ENCODE results near the gene MCM9.

The MCM9 gene

DNA sequence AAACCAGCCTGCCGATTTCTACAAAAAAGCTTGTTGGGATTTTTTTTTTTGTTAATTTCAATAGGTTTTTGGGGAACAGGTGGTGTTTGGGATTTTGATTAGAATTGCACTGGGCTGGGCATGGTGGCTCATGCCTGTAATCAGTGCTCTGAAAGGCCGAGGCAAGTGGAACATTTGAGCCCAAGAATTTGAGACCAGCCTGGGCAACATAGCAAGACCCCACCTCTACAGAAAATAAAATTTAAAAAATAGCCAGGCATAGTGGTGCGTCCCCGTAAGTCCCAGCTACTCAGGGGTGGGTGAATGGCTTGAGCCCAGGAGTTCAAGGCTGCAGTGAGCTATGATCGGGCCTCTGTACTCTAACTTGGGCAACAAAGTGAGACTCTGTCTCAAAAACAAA is 81.6 kb downstream of the MCM9 start:
- H3K9me2 ChIP-seq (ENCODE audit: low read depth, low read length) = no peaks in the 10 kb centered on the region
- TF ChIP-seq EZH2 (IDR thresholded peaks at IDR 0.05; ENCODE audit: borderline replicate concordance, low read length) = no peak
- TF ChIP-seq, protein P1, sequence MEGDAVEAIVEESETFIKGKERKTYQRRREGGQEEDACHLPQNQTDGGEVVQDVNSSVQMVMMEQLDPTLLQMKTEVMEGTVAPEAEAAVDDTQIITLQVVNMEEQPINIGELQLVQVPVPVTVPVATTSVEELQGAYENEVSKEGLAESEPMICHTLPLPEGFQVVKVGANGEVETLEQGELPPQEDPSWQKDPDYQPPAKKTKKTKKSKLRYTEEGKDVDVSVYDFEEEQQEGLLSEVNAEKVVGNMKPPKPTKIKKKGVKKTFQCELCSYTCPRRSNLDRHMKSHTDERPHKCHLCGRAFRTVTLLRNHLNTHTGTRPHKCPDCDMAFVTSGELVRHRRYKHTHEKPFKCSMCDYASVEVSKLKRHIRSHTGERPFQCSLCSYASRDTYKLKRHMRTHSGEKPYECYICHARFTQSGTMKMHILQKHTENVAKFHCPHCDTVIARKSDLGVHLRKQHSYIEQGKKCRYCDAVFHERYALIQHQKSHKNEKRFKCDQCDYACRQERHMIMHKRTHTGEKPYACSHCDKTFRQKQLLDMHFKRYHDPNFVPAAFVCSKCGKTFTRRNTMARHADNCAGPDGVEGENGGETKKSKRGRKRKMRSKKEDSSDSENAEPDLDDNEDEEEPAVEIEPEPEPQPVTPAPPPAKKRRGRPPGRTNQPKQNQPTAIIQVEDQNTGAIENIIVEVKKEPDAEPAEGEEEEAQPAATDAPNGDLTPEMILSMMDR (IDR thresholded peaks at IDR 0.05; ENCODE audit: low read length) = no peak
- no peaks in the 10 kb centered on the region for H3K4me1 ChIP-seq (ENCODE audit: insufficient read depth, low read length, severe bottlenecking)
- 0 out of 2 replicates have a peak, but pooled peaks cover 7% of the 10 kb centered on the region for H3K79me2 ChIP-seq (ENCODE audit: insufficient read depth, low read length)
- no peaks in the 10 kb centered on the region for H3K27me3 ChIP-seq (ENCODE audit: insufficient read depth, low read length)
- no peaks in the 10 kb centered on the region for H4K20me1 ChIP-seq (ENCODE audit: insufficient read depth, low read length)
- no peak overlapping the region for H3K27ac ChIP-seq (ENCODE audit: low read depth, low read length, poor library complexity, severe bottlenecking)
- no peaks in the 10 kb centered on the region for H3K36me3 ChIP-seq (ENCODE audit: insufficient read depth, low read length)
- no peaks in the 10 kb centered on the region for H3K9me3 ChIP-seq (ENCODE audit: low read length)
- H2AFZ ChIP-seq (ENCODE audit: low read length) = no peak overlapping the region
- H3K9ac ChIP-seq (ENCODE audit: low read length) = no peak overlapping the region
- no peak overlapping the region for H3K4me3 ChIP-seq (ENCODE audit: low read depth, low read length, poor library complexity, severe bottlenecking)
- no peak overlapping the region for H3K4me2 ChIP-seq (ENCODE audit: low read length)
- H3F3A ChIP-seq (ENCODE audit: insufficient read depth, low read length) = no peaks in the 10 kb centered on the region

DNA sequence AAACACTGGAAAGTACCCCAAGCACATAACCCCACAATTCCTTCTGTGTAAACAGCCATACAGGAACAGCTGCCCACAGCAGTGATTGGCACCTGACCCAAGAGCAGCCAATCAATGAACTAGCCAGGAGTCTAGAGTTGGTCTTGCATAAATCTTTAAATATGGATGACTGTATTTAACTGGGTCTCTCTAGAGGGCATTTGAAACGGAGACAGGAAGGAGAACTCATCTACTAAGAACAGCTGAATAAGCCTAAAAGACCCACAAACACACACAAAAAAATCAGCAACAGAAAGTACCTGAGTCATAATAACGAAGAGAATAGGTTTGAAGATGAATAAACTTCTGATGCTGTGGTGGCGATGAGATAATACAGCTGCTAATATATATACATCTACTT is 90.0 kb downstream of the MCM9 start:
- H3K9ac ChIP-seq (ENCODE audit: low read length) = no peak overlapping the region

DNA sequence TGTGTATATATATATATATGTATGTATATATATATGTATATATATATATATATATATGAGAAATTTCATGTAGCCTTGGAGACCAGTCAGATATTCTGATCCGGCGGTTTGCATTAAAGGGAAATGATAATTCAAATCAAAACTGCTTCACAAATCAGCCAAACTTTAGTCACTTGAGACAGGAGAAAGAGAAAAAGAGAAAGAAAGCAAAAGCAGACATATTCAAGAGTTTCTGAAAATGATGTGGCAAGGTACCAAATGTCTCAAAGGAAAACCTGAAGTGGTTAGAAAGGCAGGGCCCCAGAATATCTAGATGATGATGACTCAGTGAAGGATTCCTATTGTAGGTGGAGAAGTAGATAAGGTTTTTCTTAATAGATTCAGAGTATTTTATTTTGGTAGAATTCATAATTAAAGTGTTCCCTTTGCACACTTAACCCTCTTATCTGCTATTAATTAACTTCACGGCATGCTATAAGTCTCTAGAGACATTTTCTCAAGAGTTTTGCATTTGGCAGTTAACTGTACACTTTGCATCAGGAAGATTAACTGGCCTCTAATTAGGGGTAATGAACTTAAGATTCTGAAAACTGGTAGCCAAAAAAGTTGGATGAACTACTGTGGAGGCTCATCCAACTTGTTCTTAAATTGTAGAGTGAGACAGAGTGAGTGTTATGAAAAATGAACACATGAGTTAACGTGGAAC is 91.1 kb downstream of the MCM9 start:
- TF ChIP-seq EZH2 (IDR thresholded peaks at IDR 0.05; ENCODE audit: borderline replicate concordance, low read length) = no peak
- TF ChIP-seq, protein P1 (IDR thresholded peaks at IDR 0.05; ENCODE audit: low read length) = no peak
- Histone ChIP-seq H4K20me1 (ENCODE audit: insufficient read depth, low read length) (no peaks in the 10 kb centered on the region), H3K4me2 (ENCODE audit: low read length) (no peak overlapping the region), H3K4me3 (ENCODE audit: low read depth, low read length, poor library complexity, severe bottlenecking) (no peak overlapping the region), H3K9ac (ENCODE audit: low read length) (no peak overlapping the region), H3K36me3 (ENCODE audit: insufficient read depth, low read length) (peaks cover 9% of the 10 kb centered on the region; the same call in 1 of the 2 replicates), H2AFZ (ENCODE audit: low read length) (no peak overlapping the region), H3K27ac (ENCODE audit: low read depth, low read length, poor library complexity, severe bottlenecking) (no peak overlapping the region), H3F3A (ENCODE audit: insufficient read depth, low read length) (no peaks in the 10 kb centered on the region), H3K9me3 (ENCODE audit: low read length) (no peaks in the 10 kb centered on the region), H3K79me2 (ENCODE audit: insufficient read depth, low read length) (no peaks in the 10 kb centered on the region), H3K4me1 (ENCODE audit: insufficient read depth, low read length, severe bottlenecking) (no peaks in the 10 kb centered on the region), H3K27me3 (ENCODE audit: insufficient read depth, low read length) (no peaks in the 10 kb centered on the region), H3K9me2 (ENCODE audit: low read depth, low read length) (no peaks in the 10 kb centered on the region)

More for the DNA sequence above, 90.0 kb downstream of the MCM9 start:
- Histone ChIP-seq H3K36me3 (ENCODE audit: insufficient read depth, low read length) (peaks cover 7% of the 10 kb centered on the region; the same call in 1 of the 2 replicates), H3K79me2 (ENCODE audit: insufficient read depth, low read length) (no peaks in the 10 kb centered on the region), H3F3A (ENCODE audit: insufficient read depth, low read length) (no peaks in the 10 kb centered on the region), H3K4me1 (ENCODE audit: insufficient read depth, low read length, severe bottlenecking) (no peaks in the 10 kb centered on the region), H3K4me2 (ENCODE audit: low read length) (no peak overlapping the region), H3K4me3 (ENCODE audit: low read depth, low read length, poor library complexity, severe bottlenecking) (no peak overlapping the region), H3K9me2 (ENCODE audit: low read depth, low read length) (no peaks in the 10 kb centered on the region), H3K27ac (ENCODE audit: low read depth, low read length, poor library complexity, severe bottlenecking) (no peak overlapping the region), H3K9me3 (ENCODE audit: low read length) (no peaks in the 10 kb centered on the region), H4K20me1 (ENCODE audit: insufficient read depth, low read length) (no peaks in the 10 kb centered on the region), H2AFZ (ENCODE audit: low read length) (no peak overlapping the region), H3K27me3 (ENCODE audit: insufficient read depth, low read length) (no peaks in the 10 kb centered on the region)
- TF ChIP-seq, protein P1 (IDR thresholded peaks at IDR 0.05; ENCODE audit: low read length) = no peak
- TF ChIP-seq EZH2 (IDR thresholded peaks at IDR 0.05; ENCODE audit: borderline replicate concordance, low read length) = no peak
